Subcutaneous adipose tissue (tissue), 4 donors: ENCODE measurements around the gene DNAJB6. TPM values are rescaled to one million over a fixed set of nuclear protein-coding genes. Genes with fewer than 3 reads are reported as not detected.

Experiments
- CTCF ChIP-seq: fragments of 450-650 bp; IDR thresholded peaks from one replicate; pipeline ENCODE4 v1.5.1; 2016; ENCODE audit warnings: low read depth, mild to moderate bottlenecking, control low read depth, antibody characterized with exemption, moderate library complexity
- total RNA-seq, 4 donors: library from RNA; depleted of rRNA; stranded (reverse); fragments of >200 nt; gene quantifications; one replicate each; pipeline ENCODE4 v1.1.0, GENCODE V29; 2016

Gene DNAJB6
- total RNA-seq, 4 donors from 2014 or later, result 87.5 to 138 (median 92.7) TPM

GRCh38 chr7:157423348-157423747, 86.5 kb downstream of the DNAJB6 start:
- TF ChIP-seq CTCF, result no peak

GRCh38 chr7:157423886-157424565, 87.2 kb downstream of the DNAJB6 start:
- no peak for TF ChIP-seq CTCF

DNA sequence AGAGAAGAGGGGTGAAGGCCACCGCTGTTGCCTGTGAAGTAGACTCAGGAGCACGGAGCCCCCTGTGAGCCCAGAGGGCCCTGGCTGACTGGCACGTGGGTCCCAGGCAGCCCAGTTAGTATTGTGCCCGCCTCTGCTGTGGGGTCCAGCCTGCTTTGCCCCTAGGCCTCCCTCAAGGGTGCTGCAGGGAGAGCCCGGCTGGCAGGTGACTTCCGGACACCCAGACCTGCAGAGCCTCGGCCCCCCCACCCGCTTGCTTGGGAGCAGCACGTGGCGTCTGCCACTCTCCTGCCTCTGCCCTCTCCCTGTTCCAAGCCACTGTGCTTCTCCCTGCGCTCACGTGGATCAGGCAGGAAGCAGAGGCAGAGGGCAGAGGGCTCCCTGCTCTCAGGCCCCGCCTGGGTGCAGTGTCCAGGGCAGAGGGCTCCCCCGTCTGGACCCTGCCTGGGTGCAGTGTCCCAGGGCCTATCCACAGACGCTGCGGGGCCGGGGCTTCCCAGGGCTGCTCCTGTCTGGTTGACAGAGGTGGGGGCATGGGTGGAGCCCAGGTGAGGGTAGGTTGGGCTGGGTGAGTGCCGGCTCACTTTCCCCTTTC, 88.4 kb downstream of the DNAJB6 start:
- TF ChIP-seq CTCF, result no peak

DNA sequence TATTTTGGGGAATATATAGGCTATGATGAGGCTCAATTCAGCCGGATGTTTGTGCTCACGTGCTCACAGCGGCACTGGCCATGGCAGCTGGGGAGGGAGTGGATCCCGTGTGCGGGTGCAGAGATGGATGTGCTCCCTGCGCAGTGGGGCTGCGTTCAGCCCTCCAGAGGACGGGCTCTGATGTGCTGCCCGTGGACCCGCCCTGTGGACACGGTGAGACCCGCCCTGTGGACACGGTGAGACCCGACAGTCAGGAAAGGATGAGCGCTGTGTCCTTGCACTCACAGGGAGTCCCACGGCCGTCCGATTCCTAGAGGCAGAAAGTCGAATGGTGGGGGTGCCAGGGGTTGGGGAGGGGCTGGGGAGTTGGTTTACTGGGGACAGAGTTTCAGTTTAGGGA, 89.0 kb downstream of the DNAJB6 start:
- no peak for TF ChIP-seq CTCF

GRCh38 chr7:157426463-157427301, 89.9 kb downstream of the DNAJB6 start:
- TF ChIP-seq CTCF, result no peak

- no peak for TF ChIP-seq CTCF
These were observed 91.2 kb downstream of the DNAJB6 start for GRCh38 chr7:157427811-157428553.
